Lung (tissue), 12 donors: ENCODE results near the gene PLA2G2F. TPM values are rescaled to one million over a fixed set of nuclear protein-coding genes. Genes with fewer than 3 reads are reported as not detected.

Source experiments
- ATAC-seq: fragments of 200-7000 bp; cut with Tn5 transposase; one replicate; pipeline ENCODE4 v1.9.1; 2020; ENCODE audit warnings: moderate number of reproducible peaks; ENCODE audit not compliant: insufficient read depth, low FRiP score
- DNase-seq, 3 donors: peaks; one replicate each; pipeline ENCODE4 v3.0.0-alpha.2; 2013 to 2017
- H3K27ac ChIP-seq, 2 donors: one replicate each; pipeline ENCODE4 v1.5.1; 2013; ENCODE audit warnings: mild to moderate bottlenecking in 2 of 2, moderate library complexity in 2 of 2, control low read depth in 1 of 2, inconsistent platforms in 1 of 2, low read depth in 1 of 2, low read length in 1 of 2
- H3K27me3 ChIP-seq, 3 donors: one replicate each; pipeline ENCODE4 v1.5.1; 2013; ENCODE audit warnings: low read length in 2 of 3; ENCODE audit not compliant: control insufficient read depth in 3 of 3, insufficient read depth in 3 of 3
- H3K36me3 ChIP-seq, 4 donors: one replicate each; pipeline ENCODE4 v1.5.1; 2013; ENCODE audit warnings: low read length in 4 of 4, mild to moderate bottlenecking in 1 of 4, moderate library complexity in 1 of 4; ENCODE audit not compliant: control insufficient read depth in 4 of 4, insufficient read depth in 4 of 4
- H3K4me1 ChIP-seq, 5 donors: one replicate each; pipeline ENCODE4 v1.5.1; 2013; ENCODE audit warnings: low read length in 5 of 5, mild to moderate bottlenecking in 2 of 5, moderate library complexity in 1 of 5; ENCODE audit not compliant: control insufficient read depth in 5 of 5, insufficient read depth in 5 of 5
- H3K4me3 ChIP-seq: one replicate; pipeline ENCODE4 v1.5.1; 2013; ENCODE audit warnings: mild to moderate bottlenecking, control low read depth, moderate library complexity
- H3K9ac ChIP-seq, 2 donors: one replicate each; pipeline ENCODE4 v1.5.1; 2013; ENCODE audit warnings: low read length in 2 of 2, control low read depth in 1 of 2; ENCODE audit not compliant: insufficient read depth in 1 of 2
- H3K9me3 ChIP-seq, 4 donors: one replicate each; pipeline ENCODE4 v1.5.1; 2013; ENCODE audit warnings: low read length in 3 of 4, mild to moderate bottlenecking in 1 of 4, moderate library complexity in 1 of 4; ENCODE audit not compliant: control insufficient read depth in 4 of 4, insufficient read depth in 3 of 4
- WGBS, 2 donors: extraction: QIAGEN DNeasy Blood & Tissue Kit; methylation state at CpG; one replicate each; pipeline ENCODE4 v1.1.7; 2013; 5-methylcytosine and 5-hydroxymethylcytosine counted together
- polyA plus RNA-seq, 2 donors: library from polyadenylated mRNA; stranded (reverse); fragments of 200-250 nt; gene quantifications; one replicate each; pipeline ENCODE4 v1.2.1, GENCODE V29; 2013
- total RNA-seq, 2 donors: library from RNA; depleted of rRNA in 1 of 2; stranded (reverse); fragments of >200 nt in 1 of 2; gene quantifications; one replicate each; pipeline ENCODE4 v1.2.1, GENCODE V29; 2014 to 2021
- TF ChIP-seq, protein P1 (sequence below): IDR thresholded peaks from 2 replicates; pipeline ENCODE4 v1.5.1; 2012; ENCODE audit warnings: mild to moderate bottlenecking; ENCODE audit errors: control extremely low read depth, extremely low read depth
- donor health status: control.
- donor health status: control.
- donor health status: Bipolar disorder and iron deficiency.
- donor health status: healthy.
- donor health status: DM: yes; HTN: yes; CAD: no.

The PLA2G2F gene
- total and polyA plus RNA-seq, 4 donors = not detected

DNA sequence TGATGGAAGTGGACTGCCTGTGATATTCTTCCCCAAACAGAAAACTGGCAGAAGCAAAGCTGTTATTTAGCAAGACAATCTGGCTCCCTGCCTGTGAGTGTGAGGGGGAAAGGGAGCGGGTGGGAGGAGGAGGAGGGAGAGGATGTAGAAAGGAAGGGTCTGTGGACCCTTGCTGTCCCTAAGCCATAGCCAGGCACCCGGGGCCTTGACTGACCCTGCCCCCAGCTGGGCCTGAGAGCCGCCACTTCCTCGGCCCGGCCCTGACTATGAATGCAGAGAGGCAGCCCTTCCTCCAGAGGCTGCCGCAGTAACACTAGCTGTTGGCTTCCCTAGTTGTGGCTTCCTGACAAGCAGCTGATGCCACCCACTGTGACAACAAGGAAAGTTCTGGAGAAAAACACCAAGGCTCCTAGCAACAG, 13.9 kb downstream of the PLA2G2F start:
- TF ChIP-seq, protein P1, sequence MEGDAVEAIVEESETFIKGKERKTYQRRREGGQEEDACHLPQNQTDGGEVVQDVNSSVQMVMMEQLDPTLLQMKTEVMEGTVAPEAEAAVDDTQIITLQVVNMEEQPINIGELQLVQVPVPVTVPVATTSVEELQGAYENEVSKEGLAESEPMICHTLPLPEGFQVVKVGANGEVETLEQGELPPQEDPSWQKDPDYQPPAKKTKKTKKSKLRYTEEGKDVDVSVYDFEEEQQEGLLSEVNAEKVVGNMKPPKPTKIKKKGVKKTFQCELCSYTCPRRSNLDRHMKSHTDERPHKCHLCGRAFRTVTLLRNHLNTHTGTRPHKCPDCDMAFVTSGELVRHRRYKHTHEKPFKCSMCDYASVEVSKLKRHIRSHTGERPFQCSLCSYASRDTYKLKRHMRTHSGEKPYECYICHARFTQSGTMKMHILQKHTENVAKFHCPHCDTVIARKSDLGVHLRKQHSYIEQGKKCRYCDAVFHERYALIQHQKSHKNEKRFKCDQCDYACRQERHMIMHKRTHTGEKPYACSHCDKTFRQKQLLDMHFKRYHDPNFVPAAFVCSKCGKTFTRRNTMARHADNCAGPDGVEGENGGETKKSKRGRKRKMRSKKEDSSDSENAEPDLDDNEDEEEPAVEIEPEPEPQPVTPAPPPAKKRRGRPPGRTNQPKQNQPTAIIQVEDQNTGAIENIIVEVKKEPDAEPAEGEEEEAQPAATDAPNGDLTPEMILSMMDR = no peak
- H3K27ac ChIP-seq = peak overlapping the region in 1 of 2 donors; percentile 85
- H3K4me1 ChIP-seq = peaks cover 0 to 26% (median 8%) of the 10 kb centered on the region in 5 donors
- H3K4me3 ChIP-seq = no peak overlapping the region
- DNase-seq (peak; percentile 87 to 95 (median 94)), ATAC-seq (no peak)
- no peaks in the 10 kb centered on the region for H3K36me3 ChIP-seq
- H3K27me3 ChIP-seq = peaks cover 0 to under 1% (median 0%) of the 10 kb centered on the region in 3 donors
- H3K9ac ChIP-seq = no peak overlapping the region
- peaks cover 0 to under 1% (median 0%) of the 10 kb centered on the region in 4 donors for H3K9me3 ChIP-seq
- 40 to 53% methylated on average over 6 of the region's 6 CpGs for WGBS, 2 donors

DNA sequence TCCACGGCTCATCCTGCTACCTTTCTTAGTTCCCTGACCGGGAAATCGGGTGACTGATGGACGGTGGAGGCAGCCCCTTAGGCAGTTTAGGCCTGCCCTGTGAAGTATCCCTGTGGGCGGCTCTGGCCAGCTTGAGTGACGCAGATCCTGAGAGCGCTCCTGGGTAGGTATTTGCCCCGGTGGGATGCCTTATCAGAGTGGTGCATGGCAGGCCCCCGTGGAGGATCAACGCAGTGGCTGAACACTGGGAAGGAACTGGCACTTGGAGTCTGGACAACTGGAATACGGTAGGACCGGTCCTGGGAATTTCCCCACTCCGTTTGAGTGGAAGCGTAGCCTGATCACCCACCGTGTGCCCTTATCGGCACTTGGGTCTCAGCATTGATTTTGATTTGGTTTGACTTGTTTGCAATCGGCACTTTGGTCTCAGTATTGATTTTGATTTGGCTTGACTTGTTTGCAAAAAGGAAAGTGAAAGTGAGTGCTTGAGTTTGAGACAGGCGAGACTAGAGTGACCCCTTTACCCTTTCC, 15.2 kb downstream of the PLA2G2F start:
- H3K27me3 ChIP-seq = no peaks in the 10 kb centered on the region
- ATAC-seq (no peak), DNase-seq (no peak)
- peak overlapping the region in 1 of 2 donors; percentile 15 for H3K27ac ChIP-seq
- H3K36me3 ChIP-seq = no peaks in the 10 kb centered on the region
- H3K9ac ChIP-seq = no peak overlapping the region
- peaks cover 0 to 26% (median 8%) of the 10 kb centered on the region in 5 donors for H3K4me1 ChIP-seq
- TF ChIP-seq, protein P1 = no peak
- WGBS, 2 donors = 68 to 82% methylated on average over 18 of the region's 18 CpGs
- H3K9me3 ChIP-seq = peaks cover 0 to 12% (median 5%) of the 10 kb centered on the region in 4 donors
- H3K4me3 ChIP-seq = no peak overlapping the region

DNA sequence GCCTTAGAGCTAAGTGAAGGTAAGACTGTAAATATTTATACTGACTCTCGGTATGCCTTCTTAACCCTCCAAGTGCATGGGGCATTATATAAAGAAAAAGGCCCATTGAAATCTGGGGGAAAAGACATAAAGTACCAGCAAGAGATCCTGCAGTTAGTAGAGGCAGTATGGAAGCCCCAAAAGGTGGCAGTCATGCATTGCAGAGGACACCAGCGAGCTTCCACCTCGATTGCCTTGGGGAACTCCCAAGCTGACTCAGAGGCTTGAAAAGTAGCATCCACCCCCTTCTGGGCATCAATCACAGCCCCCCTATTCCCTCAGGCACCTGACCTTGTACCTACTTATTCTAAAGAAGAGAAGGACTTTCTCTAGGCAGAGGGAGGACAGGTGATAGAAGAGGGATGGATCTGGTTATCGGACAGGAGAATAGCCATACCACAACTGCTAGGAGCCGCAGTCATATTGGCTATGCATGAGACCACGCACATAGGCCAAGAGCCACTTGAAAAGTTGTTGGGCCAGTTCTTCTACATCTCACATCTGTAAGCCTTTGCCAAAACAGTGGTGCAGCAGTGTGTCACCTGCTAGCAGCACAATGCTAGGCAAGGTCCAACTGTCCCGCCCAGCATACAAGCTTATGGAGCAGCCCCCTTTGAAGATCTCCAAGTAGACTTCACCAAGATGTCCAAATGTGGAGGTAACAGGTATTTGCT, 19.4 kb downstream of the PLA2G2F start:
- Histone ChIP-seq H3K9me3 (peaks cover 0 to 37% (median 16%) of the 10 kb centered on the region in 4 donors), H3K4me3 (no peak overlapping the region)
- ATAC-seq = no peak

More for the DNA sequence above, 19.4 kb downstream of the PLA2G2F start:
- WGBS, 2 donors = 76 to 93% methylated on average over 7 of the region's 7 CpGs
- Histone ChIP-seq H3K9ac (no peak overlapping the region), H3K4me1 (peaks cover 0 to 9% (median 4%) of the 10 kb centered on the region in 5 donors), H3K36me3 (no peaks in the 10 kb centered on the region), H3K27ac (no peak overlapping the region), H3K27me3 (no peaks in the 10 kb centered on the region)
- no peak for DNase-seq
- TF ChIP-seq, protein P1 = no peak
